GM19467 (cell line): Measurements from ENCODE around the gene C5orf15.
"Not testable (repeated sequence)": the region's sequence is repeated elsewhere in the genome, so short reads cannot be mapped to it uniquely, and the experiment has no call there.

Source experiments
- ATAC-seq: cut with Tn5 transposase; IDR thresholded peaks from one replicate; pipeline ENCODE4 v1.9.1; 2021; ENCODE audit warnings: mild to moderate bottlenecking, moderate library complexity; ENCODE audit not compliant: unreplicated experiment

Gene C5orf15

GRCh38 chr5:133963493-133964128 lies 4.8 kb downstream of the C5orf15 start:
- no peak for ATAC-seq

GRCh38 chr5:133962801-133963476 lies 5.5 kb downstream of the C5orf15 start:
- ATAC-seq, result no peak

GRCh38 chr5:133962131-133962530 lies 6.3 kb downstream of the C5orf15 start:
- no peak for ATAC-seq

- no peak for ATAC-seq
These were observed 8.8 kb downstream of the C5orf15 start for GRCh38 chr5:133959643-133960042.

- peak; percentile 51 for ATAC-seq
These were observed 10.8 kb downstream of the C5orf15 start for GRCh38 chr5:133957591-133957990.

- ATAC-seq, result no peak
These were observed 11.3 kb downstream of the C5orf15 start for GRCh38 chr5:133957080-133957479.

GRCh38 chr5:133956196-133956595 lies 12.2 kb downstream of the C5orf15 start:
- not testable (repeated sequence) for ATAC-seq

- ATAC-seq, result no peak
These were observed 14.8 kb downstream of the C5orf15 start for GRCh38 chr5:133953568-133954145.

- no peak for ATAC-seq
These were observed 15.5 kb downstream of the C5orf15 start for GRCh38 chr5:133952729-133953567.

GRCh38 chr5:133950821-133951612 lies 17.4 kb downstream of the C5orf15 start:
- ATAC-seq, result no peak

- ATAC-seq, result no peak
These were observed 19.7 kb downstream of the C5orf15 start for GRCh38 chr5:133948721-133949120.

- ATAC-seq, result no peak
These were observed 21.0 kb downstream of the C5orf15 start for GRCh38 chr5:133947431-133947841.

GRCh38 chr5:133945568-133945967 lies 22.9 kb downstream of the C5orf15 start:
- ATAC-seq, result no peak

- no peak for ATAC-seq
These were observed 23.9 kb downstream of the C5orf15 start for GRCh38 chr5:133944263-133945185.

GRCh38 chr5:133943475-133943817 lies 25.0 kb downstream of the C5orf15 start:
- no peak for ATAC-seq

GRCh38 chr5:133942614-133943474 lies 25.6 kb downstream of the C5orf15 start:
- no peak for ATAC-seq

GRCh38 chr5:133941456-133942196 lies 26.8 kb downstream of the C5orf15 start:
- no peak for ATAC-seq

GRCh38 chr5:133939668-133940067 lies 28.8 kb downstream of the C5orf15 start:
- ATAC-seq, result no peak
